K562 (cell line): ENCODE measurements around the gene CAMK2D. TPM values are rescaled to one million over a fixed set of nuclear protein-coding genes. Genes with fewer than 3 reads are reported as not detected.

ENCODE experiments used
- CBX3 ChIP-seq, 2 experiments: IDR thresholded peaks; 1 replicate in 1 of 2; 2 replicates in 1 of 2; pipeline ENCODE4 v1.6.1; 2012; ENCODE audit warnings: inconsistent platforms in 2 of 2, low read length in 2 of 2, borderline replicate concordance in 1 of 2, control low read depth in 1 of 2
- TGIF2 ChIP-seq: sonication (generic); formaldehyde crosslinking; IDR thresholded peaks from 2 replicates; pipeline ENCODE4 v1.8.1; 2022; ENCODE audit warnings: mild to moderate bottlenecking, missing genetic modification reagents, moderate library complexity
- polyA plus RNA-seq, 8 experiments: library from polyadenylated mRNA; depleted of rRNA in 4 of 8; stranded (reverse) in 5 of 8; unstranded in 3 of 8; fragments of >200 nt; fragmentation: Nextera tagmentation in 2 of 8; fragmentation: Illumina TruSeq in 1 of 8; extraction: Ambion mirVana in 2 of 8; extraction: Trizol in 1 of 8; gene quantifications; 2 replicates each; pipeline versions ENCODE4 v1.2.1 to v1.2.3, GENCODE V29; 2011 to 2014; ENCODE audit warnings: inconsistent platforms in 1 of 8, missing spikeins in 1 of 8
- total RNA-seq, 7 experiments: library from RNA; depleted of rRNA in 6 of 7; stranded (reverse); fragments of >200 nt in 6 of 7; fragmentation: Illumina TruSeq in 2 of 7; extraction: Trizol in 2 of 7; gene quantifications; 2 replicates each; pipeline versions ENCODE4 v1.2.1 to v1.2.3, GENCODE V29; 2011 to 2021; ENCODE audit warnings: low replicate concordance in 1 of 7
- TF ChIP-seq, protein P1 (sequence below): fragments of 450-650 bp; IDR thresholded peaks from 2 replicates; pipeline ENCODE4 v1.6.1; 2016; ENCODE audit warnings: low read depth

The CAMK2D gene
- total and polyA plus RNA-seq, 9 of the 15 experiments (the other 6 are each of a cell fraction or from before 2014, with no cell fraction given) = 0.01 to 0.33 (median 0.04) TPM; not detected in 2

DNA sequence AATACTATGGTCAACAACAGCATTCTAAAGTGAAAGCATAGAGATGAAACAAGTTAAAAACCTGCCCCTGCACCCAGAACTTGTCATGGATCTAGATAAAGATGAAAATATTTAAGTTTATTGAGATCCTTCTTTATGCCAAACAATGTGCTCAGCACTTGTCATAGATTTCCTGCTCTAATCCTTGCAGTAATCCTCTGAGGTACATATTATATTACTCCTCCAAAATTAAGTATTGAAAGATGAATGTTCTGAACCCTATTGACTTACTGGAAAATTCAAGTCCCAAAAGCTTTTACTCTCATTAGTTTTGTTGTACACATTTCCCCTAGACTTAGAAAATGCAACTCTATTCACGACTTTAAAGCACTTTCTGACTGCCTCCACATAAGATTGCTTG, 35.6 kb downstream of the CAMK2D start (continued):
- TF ChIP-seq, protein P1, sequence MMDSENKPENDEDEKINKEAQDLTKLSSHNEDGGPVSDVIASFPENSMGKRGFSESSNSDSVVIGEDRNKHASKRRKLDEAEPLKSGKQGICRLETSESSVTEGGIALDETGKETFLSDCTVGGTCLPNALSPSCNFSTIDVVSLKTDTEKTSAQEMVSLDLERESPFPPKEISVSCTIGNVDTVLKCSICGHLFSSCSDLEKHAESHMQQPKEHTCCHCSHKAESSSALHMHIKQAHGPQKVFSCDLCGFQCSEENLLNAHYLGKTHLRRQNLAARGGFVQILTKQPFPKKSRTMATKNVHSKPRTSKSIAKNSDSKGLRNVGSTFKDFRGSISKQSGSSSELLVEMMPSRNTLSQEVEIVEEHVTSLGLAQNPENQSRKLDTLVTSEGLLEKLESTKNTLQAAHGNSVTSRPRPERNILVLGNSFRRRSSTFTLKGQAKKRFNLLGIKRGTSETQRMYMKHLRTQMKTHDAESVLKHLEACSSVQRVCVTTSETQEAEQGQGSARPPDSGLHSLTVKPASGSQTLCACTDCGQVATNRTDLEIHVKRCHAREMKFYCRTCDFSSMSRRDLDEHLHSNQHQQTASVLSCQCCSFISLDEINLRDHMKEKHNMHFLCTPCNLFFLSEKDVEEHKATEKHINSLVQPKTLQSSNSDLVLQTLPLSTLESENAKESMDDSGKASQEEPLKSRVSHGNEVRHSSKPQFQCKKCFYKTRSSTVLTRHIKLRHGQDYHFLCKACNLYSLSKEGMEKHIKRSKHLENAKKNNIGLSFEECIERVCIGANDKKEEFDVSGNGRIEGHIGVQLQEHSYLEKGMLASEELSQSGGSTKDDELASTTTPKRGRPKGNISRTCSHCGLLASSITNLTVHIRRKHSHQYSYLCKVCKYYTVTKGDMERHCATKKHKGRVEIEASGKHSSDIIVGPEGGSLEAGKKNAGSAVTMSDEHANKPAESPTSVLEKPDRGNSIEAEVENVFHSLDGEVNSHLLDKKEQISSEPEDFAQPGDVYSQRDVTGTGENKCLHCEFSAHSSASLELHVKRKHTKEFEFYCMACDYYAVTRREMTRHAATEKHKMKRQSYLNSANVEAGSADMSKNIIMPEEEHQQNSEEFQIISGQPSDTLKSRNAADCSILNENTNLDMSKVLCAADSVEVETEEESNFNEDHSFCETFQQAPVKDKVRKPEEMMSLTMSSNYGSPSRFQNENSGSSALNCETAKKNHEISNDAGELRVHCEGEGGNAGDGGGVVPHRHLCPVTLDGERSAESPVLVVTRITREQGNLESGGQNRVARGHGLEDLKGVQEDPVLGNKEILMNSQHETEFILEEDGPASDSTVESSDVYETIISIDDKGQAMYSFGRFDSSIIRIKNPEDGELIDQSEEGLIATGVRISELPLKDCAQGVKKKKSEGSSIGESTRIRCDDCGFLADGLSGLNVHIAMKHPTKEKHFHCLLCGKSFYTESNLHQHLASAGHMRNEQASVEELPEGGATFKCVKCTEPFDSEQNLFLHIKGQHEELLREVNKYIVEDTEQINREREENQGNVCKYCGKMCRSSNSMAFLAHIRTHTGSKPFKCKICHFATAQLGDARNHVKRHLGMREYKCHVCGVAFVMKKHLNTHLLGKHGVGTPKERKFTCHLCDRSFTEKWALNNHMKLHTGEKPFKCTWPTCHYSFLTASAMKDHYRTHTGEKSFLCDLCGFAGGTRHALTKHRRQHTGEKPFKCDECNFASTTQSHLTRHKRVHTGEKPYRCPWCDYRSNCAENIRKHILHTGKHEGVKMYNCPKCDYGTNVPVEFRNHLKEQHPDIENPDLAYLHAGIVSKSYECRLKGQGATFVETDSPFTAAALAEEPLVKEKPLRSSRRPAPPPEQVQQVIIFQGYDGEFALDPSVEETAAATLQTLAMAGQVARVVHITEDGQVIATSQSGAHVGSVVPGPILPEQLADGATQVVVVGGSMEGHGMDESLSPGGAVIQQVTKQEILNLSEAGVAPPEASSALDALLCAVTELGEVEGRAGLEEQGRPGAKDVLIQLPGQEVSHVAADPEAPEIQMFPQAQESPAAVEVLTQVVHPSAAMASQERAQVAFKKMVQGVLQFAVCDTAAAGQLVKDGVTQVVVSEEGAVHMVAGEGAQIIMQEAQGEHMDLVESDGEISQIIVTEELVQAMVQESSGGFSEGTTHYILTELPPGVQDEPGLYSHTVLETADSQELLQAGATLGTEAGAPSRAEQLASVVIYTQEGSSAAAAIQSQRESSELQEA = no peak
- TF ChIP-seq TGIF2 (CRISPR knock-in tag) (no peak), CBX3 (IDR thresholded peaks at IDR 0.05; ENCODE audit: borderline replicate concordance in 1 of 2, low read length in 2 of 2) (no peak)
- TF ChIP-seq, all 486 proteins: peak for 0
